ENCODE measurements around the gene CLC. TPM values are rescaled to one million over a fixed set of nuclear protein-coding genes. Genes with fewer than 3 reads are reported as not detected.

The CLC gene
- total RNA-seq, 1 donor from 2014 or later: not detected

- H3K27me3 ChIP-seq (ENCODE audit: insufficient read depth, low read length): no peaks in the 10 kb centered on the region
- DNase-seq (ENCODE audit: low read depth) (no peak), FAIRE-seq (no peak)
- no peak overlapping the region for H3K4me2 ChIP-seq (ENCODE audit: low read length)
- H3K9ac ChIP-seq (ENCODE audit: low read length): no peak overlapping the region
- Mint-ChIP-seq H3K9me3 (ENCODE audit: unreplicated experiment) (no peaks in the 10 kb centered on the region), H3K36me3 (ENCODE audit: low read depth, unreplicated experiment) (no peaks in the 10 kb centered on the region), H3K27ac (ENCODE audit: unreplicated experiment) (no peak overlapping the region), H3K4me3 (ENCODE audit: unreplicated experiment) (no peak overlapping the region), H3K27me3 (ENCODE audit: low read depth, unreplicated experiment) (peaks cover 11% of the 10 kb centered on the region), H3K4me1 (ENCODE audit: low read depth, unreplicated experiment) (no peaks in the 10 kb centered on the region)
- TF ChIP-seq, protein P1, sequence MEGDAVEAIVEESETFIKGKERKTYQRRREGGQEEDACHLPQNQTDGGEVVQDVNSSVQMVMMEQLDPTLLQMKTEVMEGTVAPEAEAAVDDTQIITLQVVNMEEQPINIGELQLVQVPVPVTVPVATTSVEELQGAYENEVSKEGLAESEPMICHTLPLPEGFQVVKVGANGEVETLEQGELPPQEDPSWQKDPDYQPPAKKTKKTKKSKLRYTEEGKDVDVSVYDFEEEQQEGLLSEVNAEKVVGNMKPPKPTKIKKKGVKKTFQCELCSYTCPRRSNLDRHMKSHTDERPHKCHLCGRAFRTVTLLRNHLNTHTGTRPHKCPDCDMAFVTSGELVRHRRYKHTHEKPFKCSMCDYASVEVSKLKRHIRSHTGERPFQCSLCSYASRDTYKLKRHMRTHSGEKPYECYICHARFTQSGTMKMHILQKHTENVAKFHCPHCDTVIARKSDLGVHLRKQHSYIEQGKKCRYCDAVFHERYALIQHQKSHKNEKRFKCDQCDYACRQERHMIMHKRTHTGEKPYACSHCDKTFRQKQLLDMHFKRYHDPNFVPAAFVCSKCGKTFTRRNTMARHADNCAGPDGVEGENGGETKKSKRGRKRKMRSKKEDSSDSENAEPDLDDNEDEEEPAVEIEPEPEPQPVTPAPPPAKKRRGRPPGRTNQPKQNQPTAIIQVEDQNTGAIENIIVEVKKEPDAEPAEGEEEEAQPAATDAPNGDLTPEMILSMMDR (IDR thresholded peaks at IDR 0.05; ENCODE audit: insufficient read depth, low read depth, low read length): no peak
- no peak for TF ChIP-seq EZH2 (IDR thresholded peaks at IDR 0.05; ENCODE audit: insufficient read depth, low read length)
- H3K9me3 ChIP-seq (ENCODE audit: insufficient read depth, low read depth, low read length): no peaks in the 10 kb centered on the region
- H3K79me2 ChIP-seq (ENCODE audit: insufficient read depth, low read length): no peaks in the 10 kb centered on the region
- H3K27ac ChIP-seq (ENCODE audit: low read depth, low read length): no peak overlapping the region
- no peaks in the 10 kb centered on the region for H3K4me1 ChIP-seq (ENCODE audit: insufficient read depth, low read length)
- no peak overlapping the region for H2AFZ ChIP-seq (ENCODE audit: low read depth, low read length)
- H4K20me1 ChIP-seq (ENCODE audit: insufficient read depth, low read length): no peaks in the 10 kb centered on the region
- no peaks in the 10 kb centered on the region for H3K36me3 ChIP-seq (ENCODE audit: insufficient read depth, low read length)
- no peak overlapping the region for H3K4me3 ChIP-seq (ENCODE audit: insufficient read depth, low read depth, low read length)
Observed at GRCh38 chr19:39701291-39701690, 36.5 kb downstream of the CLC start.

DNA sequence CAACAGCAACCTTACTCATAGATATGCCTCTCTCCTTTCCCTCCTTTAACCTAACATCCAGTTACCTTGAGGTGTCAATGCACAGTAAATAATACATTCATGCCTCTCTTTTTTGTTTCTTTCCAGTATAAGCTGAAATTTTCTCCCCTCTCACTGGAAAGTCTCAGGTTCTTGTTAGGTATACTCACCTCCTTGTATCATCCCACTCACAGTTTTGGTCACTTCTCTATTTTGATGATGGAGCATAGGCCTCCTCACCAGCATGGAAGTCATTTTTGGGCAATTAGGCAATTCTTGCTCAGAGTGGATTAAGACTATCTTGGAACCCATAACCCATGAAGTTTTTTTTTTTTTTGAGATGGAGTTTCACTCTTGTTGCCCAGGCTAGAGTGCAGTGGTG is 39.3 kb downstream of the CLC start:
- no peak overlapping the region for H3K27ac Mint-ChIP-seq (ENCODE audit: unreplicated experiment)
- H3K36me3 ChIP-seq (ENCODE audit: insufficient read depth, low read length): no peaks in the 10 kb centered on the region
- H3K9ac ChIP-seq (ENCODE audit: low read length): no peak overlapping the region
- TF ChIP-seq, protein P1 (IDR thresholded peaks at IDR 0.05; ENCODE audit: insufficient read depth, low read depth, low read length): no peak
- no peak for TF ChIP-seq EZH2 (IDR thresholded peaks at IDR 0.05; ENCODE audit: insufficient read depth, low read length)
- H3K4me2 ChIP-seq (ENCODE audit: low read length): no peak overlapping the region
- DNase-seq (ENCODE audit: low read depth) (no peak), FAIRE-seq (no peak)
- no peaks in the 10 kb centered on the region for H3K4me1 ChIP-seq (ENCODE audit: insufficient read depth, low read length)
- H3K4me1 Mint-ChIP-seq (ENCODE audit: low read depth, unreplicated experiment): no peaks in the 10 kb centered on the region
- H3K9me3 ChIP-seq (ENCODE audit: insufficient read depth, low read depth, low read length): no peaks in the 10 kb centered on the region
- H2AFZ ChIP-seq (ENCODE audit: low read depth, low read length): no peak overlapping the region
- no peak overlapping the region for H3K4me3 Mint-ChIP-seq (ENCODE audit: unreplicated experiment)
- no peak overlapping the region for H3K4me3 ChIP-seq (ENCODE audit: insufficient read depth, low read depth, low read length)
- no peaks in the 10 kb centered on the region for H3K36me3 Mint-ChIP-seq (ENCODE audit: low read depth, unreplicated experiment)
- H3K27me3 Mint-ChIP-seq (ENCODE audit: low read depth, unreplicated experiment): peaks cover 15% of the 10 kb centered on the region
- no peak overlapping the region for H3K27ac ChIP-seq (ENCODE audit: low read depth, low read length)
- no peaks in the 10 kb centered on the region for H3K79me2 ChIP-seq (ENCODE audit: insufficient read depth, low read length)
- no peaks in the 10 kb centered on the region for H3K27me3 ChIP-seq (ENCODE audit: insufficient read depth, low read length)
- no peaks in the 10 kb centered on the region for H3K9me3 Mint-ChIP-seq (ENCODE audit: unreplicated experiment)
- H4K20me1 ChIP-seq (ENCODE audit: insufficient read depth, low read length): no peaks in the 10 kb centered on the region

DNA sequence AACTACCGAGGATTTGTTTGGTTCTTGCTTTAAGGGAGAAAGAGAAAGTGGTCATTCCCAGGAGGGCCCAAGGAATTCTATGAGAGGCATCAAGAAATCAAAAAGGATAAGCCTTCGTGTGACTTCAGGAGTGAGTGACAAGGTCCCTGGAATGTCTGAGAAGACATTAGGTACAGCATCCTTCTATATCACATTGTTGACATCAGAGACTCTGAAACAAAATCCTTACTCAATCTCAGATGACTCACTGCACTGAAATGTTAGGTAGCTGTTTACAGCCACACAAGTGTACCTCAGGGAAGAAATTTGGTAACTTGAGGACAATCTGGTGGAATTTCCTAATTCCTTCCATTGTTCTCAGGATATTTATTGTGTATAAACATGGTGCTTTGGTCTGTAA is 41.4 kb downstream of the CLC start:
- Mint-ChIP-seq H3K36me3 (ENCODE audit: low read depth, unreplicated experiment) (no peaks in the 10 kb centered on the region), H3K4me3 (ENCODE audit: unreplicated experiment) (no peak overlapping the region), H3K4me1 (ENCODE audit: low read depth, unreplicated experiment) (no peaks in the 10 kb centered on the region), H3K27ac (ENCODE audit: unreplicated experiment) (no peak overlapping the region), H3K9me3 (ENCODE audit: unreplicated experiment) (no peaks in the 10 kb centered on the region), H3K27me3 (ENCODE audit: low read depth, unreplicated experiment) (peaks cover 20% of the 10 kb centered on the region)
- H3K9me3 ChIP-seq (ENCODE audit: insufficient read depth, low read depth, low read length): no peaks in the 10 kb centered on the region
- no peak overlapping the region for H3K4me2 ChIP-seq (ENCODE audit: low read length)
- H3K27me3 ChIP-seq (ENCODE audit: insufficient read depth, low read length): no peaks in the 10 kb centered on the region
- H3K4me1 ChIP-seq (ENCODE audit: insufficient read depth, low read length): no peaks in the 10 kb centered on the region
- DNase-seq (ENCODE audit: low read depth) (no peak), FAIRE-seq (no peak)
- H3K4me3 ChIP-seq (ENCODE audit: insufficient read depth, low read depth, low read length): no peak overlapping the region
- no peak for TF ChIP-seq EZH2 (IDR thresholded peaks at IDR 0.05; ENCODE audit: insufficient read depth, low read length)
- TF ChIP-seq, protein P1 (IDR thresholded peaks at IDR 0.05; ENCODE audit: insufficient read depth, low read depth, low read length): no peak
- no peaks in the 10 kb centered on the region for H4K20me1 ChIP-seq (ENCODE audit: insufficient read depth, low read length)
- H2AFZ ChIP-seq (ENCODE audit: low read depth, low read length): no peak overlapping the region
- H3K27ac ChIP-seq (ENCODE audit: low read depth, low read length): no peak overlapping the region
- H3K36me3 ChIP-seq (ENCODE audit: insufficient read depth, low read length): no peaks in the 10 kb centered on the region
- no peak overlapping the region for H3K9ac ChIP-seq (ENCODE audit: low read length)
- no peaks in the 10 kb centered on the region for H3K79me2 ChIP-seq (ENCODE audit: insufficient read depth, low read length)

Data from astrocyte (in vitro differentiated cells and primary cell).